Measurements from ENCODE around the gene COPZ1. TPM values are rescaled to one million over a fixed set of nuclear protein-coding genes. Genes with fewer than 3 reads are reported as not detected.

COPZ1 gene
- total and polyA plus RNA-seq, 9 of the 15 experiments (the other 6 are each of a cell fraction or from before 2014, with no cell fraction given), result 137 to 487 (median 233) TPM

DNA sequence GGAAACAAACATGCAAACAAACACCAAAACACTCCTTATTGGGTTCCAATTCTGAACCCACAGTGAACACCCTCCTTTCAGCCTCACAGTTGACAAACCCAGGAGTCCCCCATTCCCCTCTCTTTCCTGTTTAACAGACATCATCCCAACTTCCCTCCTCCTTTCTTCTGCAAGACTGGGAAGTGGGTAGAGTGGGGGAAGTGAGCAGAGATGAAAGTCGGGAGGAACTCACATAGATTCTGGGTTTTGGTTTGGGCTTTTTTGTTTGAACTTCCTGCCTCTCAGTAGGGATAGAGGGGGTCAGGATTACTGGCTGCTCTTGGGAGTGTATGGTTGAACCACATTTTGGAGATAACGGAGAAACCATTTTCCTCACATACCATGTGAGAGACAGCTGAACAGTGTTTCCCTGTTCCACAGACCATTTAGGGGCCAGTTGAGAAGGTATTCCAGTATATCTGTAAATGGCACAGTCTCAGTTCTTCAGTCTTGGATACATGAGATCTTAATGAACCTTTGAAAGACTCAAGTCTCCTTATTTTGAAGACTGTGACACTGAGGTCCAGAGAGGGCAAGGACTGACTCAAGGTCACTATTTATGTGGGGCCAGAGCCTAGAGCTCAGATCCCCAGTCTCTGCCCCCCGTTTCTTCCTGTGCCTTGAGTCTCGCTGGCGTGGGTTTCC, 43.2 kb downstream of the COPZ1 start:
- Histone ChIP-seq H3K9ac (ENCODE audit: insufficient read depth in 1 of 2, low read depth in 2 of 2, low read length in 2 of 2) (peak overlapping the region; percentile 78 to 80; a peak in 3 of 4 replicates), H2AFZ (ENCODE audit: low read depth, low read length) (peak overlapping the region; percentile 89), H3K4me2 (ENCODE audit: insufficient read depth, low read length) (peak overlapping the region; percentile 82), H3K27me3 (ENCODE audit: control insufficient read depth in 2 of 2, insufficient read depth in 2 of 2, low read length in 2 of 2) (no peaks in the 10 kb centered on the region), H4K20me1 (replicated peaks; ENCODE audit: control insufficient read depth, insufficient read depth, low read length) (no peaks in the 10 kb centered on the region), H3K79me2 (ENCODE audit: control insufficient read depth, insufficient read depth, low read length) (peaks cover 5% of the 10 kb centered on the region; the same call in 1 of the 3 replicates), H3K36me3 (ENCODE audit: control insufficient read depth, insufficient read depth, low read length) (peaks cover 26% of the 10 kb centered on the region; the same call in 2 of the 3 replicates), H3K27ac (ENCODE audit: extremely low read depth, low read depth, low read length) (peak overlapping the region; percentile 87), H3K9me3 (replicated peaks; ENCODE audit: control insufficient read depth, insufficient read depth, low read depth, low read length) (no peaks in the 10 kb centered on the region), H3K4me1 (replicated peaks in 1 of 2; ENCODE audit: control insufficient read depth in 2 of 2, insufficient read depth in 2 of 2, low read length in 2 of 2) (peaks cover 38 to 39% of the 10 kb centered on the region in 2 experiments), H3K4me3 (no peak overlapping the region), H3K9me1 (ENCODE audit: control insufficient read depth, insufficient read depth, low read length) (no peaks in the 10 kb centered on the region)
- POLR2A ChIA-PET, result interaction anchor here (0.7 to 2.8 kb wide), 11 partner anchors 9 to 116 kb away, joined by 3 to 14 read pairs (median 4); partner anchors contain the start of genes CBX5 and HNRNPA1
- in situ Hi-C loops (cut with MboI), result loop anchor here (5.0 to 10.0 kb wide), 3 partner anchors 73 to 383 kb away; partner anchors contain the start of gene HOXC10
- intact Hi-C loops (cut with micrococcal nuclease), result loop anchor here (1.0 to 10.0 kb wide), 3 partner anchors 26 to 383 kb away; partner anchors contain the start of gene HOXC10
- CTCF ChIA-PET (ENCODE audit: low intra/inter-chr PET ratio), result interaction anchor here (0.6 to 4.9 kb wide), 10 partner anchors 11 to 335 kb away, joined by 3 to 50 read pairs (median 4); partner anchors contain the start of gene HOXC5
- 8% methylated on average over 5 of the region's 5 CpGs for WGBS (ENCODE audit: insufficient coverage, low coverage, missing lambda C conversion rate)
- no TSS peak for BruUV-seq (replicated peaks)
- no peak for FAIRE-seq
- no peak for DNase-seq (ENCODE audit: extremely low read depth in 1 of 4, low spot score in 3 of 4)
- ATAC-seq, result peak; percentile 2
- no peak for TF ChIP-seq ZNF354B (CRISPR knock-in tag; IDR thresholded peaks at IDR 0.05)
- TF ChIP-seq SREBF2 (CRISPR knock-in tag; IDR thresholded peaks at IDR 0.05), result no peak
- TF ChIP-seq, protein P1, sequence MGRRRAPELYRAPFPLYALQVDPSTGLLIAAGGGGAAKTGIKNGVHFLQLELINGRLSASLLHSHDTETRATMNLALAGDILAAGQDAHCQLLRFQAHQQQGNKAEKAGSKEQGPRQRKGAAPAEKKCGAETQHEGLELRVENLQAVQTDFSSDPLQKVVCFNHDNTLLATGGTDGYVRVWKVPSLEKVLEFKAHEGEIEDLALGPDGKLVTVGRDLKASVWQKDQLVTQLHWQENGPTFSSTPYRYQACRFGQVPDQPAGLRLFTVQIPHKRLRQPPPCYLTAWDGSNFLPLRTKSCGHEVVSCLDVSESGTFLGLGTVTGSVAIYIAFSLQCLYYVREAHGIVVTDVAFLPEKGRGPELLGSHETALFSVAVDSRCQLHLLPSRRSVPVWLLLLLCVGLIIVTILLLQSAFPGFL (CRISPR knock-in tag; IDR thresholded peaks at IDR 0.05), result peak; percentile 97; the same call in 1 of the 2 replicates
- TF ChIP-seq, protein P2, sequence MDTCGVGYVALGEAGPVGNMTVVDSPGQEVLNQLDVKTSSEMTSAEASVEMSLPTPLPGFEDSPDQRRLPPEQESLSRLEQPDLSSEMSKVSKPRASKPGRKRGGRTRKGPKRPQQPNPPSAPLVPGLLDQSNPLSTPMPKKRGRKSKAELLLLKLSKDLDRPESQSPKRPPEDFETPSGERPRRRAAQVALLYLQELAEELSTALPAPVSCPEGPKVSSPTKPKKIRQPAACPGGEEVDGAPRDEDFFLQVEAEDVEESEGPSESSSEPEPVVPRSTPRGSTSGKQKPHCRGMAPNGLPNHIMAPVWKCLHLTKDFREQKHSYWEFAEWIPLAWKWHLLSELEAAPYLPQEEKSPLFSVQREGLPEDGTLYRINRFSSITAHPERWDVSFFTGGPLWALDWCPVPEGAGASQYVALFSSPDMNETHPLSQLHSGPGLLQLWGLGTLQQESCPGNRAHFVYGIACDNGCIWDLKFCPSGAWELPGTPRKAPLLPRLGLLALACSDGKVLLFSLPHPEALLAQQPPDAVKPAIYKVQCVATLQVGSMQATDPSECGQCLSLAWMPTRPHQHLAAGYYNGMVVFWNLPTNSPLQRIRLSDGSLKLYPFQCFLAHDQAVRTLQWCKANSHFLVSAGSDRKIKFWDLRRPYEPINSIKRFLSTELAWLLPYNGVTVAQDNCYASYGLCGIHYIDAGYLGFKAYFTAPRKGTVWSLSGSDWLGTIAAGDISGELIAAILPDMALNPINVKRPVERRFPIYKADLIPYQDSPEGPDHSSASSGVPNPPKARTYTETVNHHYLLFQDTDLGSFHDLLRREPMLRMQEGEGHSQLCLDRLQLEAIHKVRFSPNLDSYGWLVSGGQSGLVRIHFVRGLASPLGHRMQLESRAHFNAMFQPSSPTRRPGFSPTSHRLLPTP (IDR thresholded peaks at IDR 0.05; ENCODE audit: borderline replicate concordance, extremely low read depth, insufficient read length), result no peak
- 0 out of 2 replicates have a peak, but pooled peaks have one; percentile 27 for TF ChIP-seq ZBED1 (IDR thresholded peaks at IDR 0.05)
- TF ChIP-seq ZKSCAN8 (CRISPR knock-in tag; IDR thresholded peaks at IDR 0.05), result peak; percentile 78; the same call in 1 of the 2 replicates
- TF ChIP-seq FOXK1 (CRISPR knock-in tag; IDR thresholded peaks at IDR 0.05; ENCODE audit: borderline replicate concordance), result no peak
- TF ChIP-seq PHF8 (IDR thresholded peaks at IDR 0.05; ENCODE audit: borderline replicate concordance, low read length), result 0 out of 2 replicates have a peak, but pooled peaks have one; percentile 33
- TF ChIP-seq, protein P3, sequence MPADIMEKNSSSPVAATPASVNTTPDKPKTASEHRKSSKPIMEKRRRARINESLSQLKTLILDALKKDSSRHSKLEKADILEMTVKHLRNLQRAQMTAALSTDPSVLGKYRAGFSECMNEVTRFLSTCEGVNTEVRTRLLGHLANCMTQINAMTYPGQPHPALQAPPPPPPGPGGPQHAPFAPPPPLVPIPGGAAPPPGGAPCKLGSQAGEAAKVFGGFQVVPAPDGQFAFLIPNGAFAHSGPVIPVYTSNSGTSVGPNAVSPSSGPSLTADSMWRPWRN (IDR thresholded peaks at IDR 0.05; ENCODE audit: low read depth), result 0 out of 2 replicates have a peak, but pooled peaks have one; percentile 31
- no peak for TF ChIP-seq ZNF644 (tag; IDR thresholded peaks at IDR 0.05; ENCODE audit: low read depth)
- no peak for TF ChIP-seq ZNF75A (CRISPR knock-in tag; IDR thresholded peaks at IDR 0.05)
- no peak for TF ChIP-seq STAT5A (IDR thresholded peaks at IDR 0.05; ENCODE audit: borderline replicate concordance, low read length)
- TF ChIP-seq NR2C1 (IDR thresholded peaks at IDR 0.05), result no peak
- peak; percentile 31; the same call in 1 of the 2 replicates for TF ChIP-seq NR2C1 (tag; IDR thresholded peaks at IDR 0.05)
- TF ChIP-seq PTRF (tag; IDR thresholded peaks at IDR 0.05), result peak; percentile 37; the same call in 1 of the 2 replicates
- TF ChIP-seq HDAC1 (IDR thresholded peaks at IDR 0.05), result peak in 1 of 2 experiments; percentile 26; a peak in 1 of 4 replicates
- TF ChIP-seq POLR3A (IDR thresholded peaks at IDR 0.05; ENCODE audit: borderline replicate concordance, extremely low read depth, insufficient read depth, insufficient read length), result no peak
